ENCODE results near the gene CD58.

DNA sequence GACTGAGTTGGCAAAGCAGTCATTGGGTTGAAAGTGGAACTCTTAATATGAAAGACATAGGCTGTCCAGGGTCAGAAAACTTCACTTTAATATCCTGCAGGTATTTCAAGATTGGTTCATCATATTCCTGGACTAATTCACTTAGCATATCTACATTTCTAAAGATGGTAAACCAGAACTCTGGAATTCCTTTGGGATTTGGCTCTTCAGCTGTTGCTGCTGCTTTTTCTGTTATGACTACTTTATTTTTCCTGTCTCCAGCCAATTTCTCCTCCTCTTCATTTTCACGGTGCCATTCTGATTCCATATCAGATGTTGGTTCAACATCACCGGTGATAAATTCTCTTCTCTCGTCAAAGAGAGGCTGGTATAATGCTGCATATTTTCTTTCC lies 37.4 kb downstream of the CD58 start:
- TF ChIP-seq, protein P1, sequence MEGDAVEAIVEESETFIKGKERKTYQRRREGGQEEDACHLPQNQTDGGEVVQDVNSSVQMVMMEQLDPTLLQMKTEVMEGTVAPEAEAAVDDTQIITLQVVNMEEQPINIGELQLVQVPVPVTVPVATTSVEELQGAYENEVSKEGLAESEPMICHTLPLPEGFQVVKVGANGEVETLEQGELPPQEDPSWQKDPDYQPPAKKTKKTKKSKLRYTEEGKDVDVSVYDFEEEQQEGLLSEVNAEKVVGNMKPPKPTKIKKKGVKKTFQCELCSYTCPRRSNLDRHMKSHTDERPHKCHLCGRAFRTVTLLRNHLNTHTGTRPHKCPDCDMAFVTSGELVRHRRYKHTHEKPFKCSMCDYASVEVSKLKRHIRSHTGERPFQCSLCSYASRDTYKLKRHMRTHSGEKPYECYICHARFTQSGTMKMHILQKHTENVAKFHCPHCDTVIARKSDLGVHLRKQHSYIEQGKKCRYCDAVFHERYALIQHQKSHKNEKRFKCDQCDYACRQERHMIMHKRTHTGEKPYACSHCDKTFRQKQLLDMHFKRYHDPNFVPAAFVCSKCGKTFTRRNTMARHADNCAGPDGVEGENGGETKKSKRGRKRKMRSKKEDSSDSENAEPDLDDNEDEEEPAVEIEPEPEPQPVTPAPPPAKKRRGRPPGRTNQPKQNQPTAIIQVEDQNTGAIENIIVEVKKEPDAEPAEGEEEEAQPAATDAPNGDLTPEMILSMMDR (conservative IDR thresholded peaks at IDR 0.05) = no peak
- no peak for TF ChIP-seq EZH2 (IDR thresholded peaks at IDR 0.05; ENCODE audit: low read depth)
